A673 (cell line): ENCODE data around the gene ZNF208. TPM values are rescaled to one million over a fixed set of nuclear protein-coding genes. Genes with fewer than 3 reads are reported as not detected.
"Not testable (repeated sequence)": the region's sequence is repeated elsewhere in the genome, so short reads cannot be mapped to it uniquely, and the experiment has no call there.

Source experiments
- BruUV-seq: library from RNA; stranded (reverse); fragments of 400-500 nt; replicated peaks from 2 replicates; lab custom pipeline; 2021; lab: Mats Ljungman, UMichigan
- CTCF ChIA-PET: fragments of 300-600 bp; sonication (Branson Sonifier 250); formaldehyde crosslinking; loops from one replicate; lab custom pipeline; 2022; ENCODE audit warnings: antibody characterized with exemption; lab: Charles Lee
- POLR2A ChIA-PET: fragments of 300-600 bp; sonication (Branson Sonifier 250); formaldehyde crosslinking; loops from one replicate; lab custom pipeline; 2022; ENCODE audit warnings: antibody characterized with exemption; ENCODE audit not compliant: low non-redundant PET; lab: Charles Lee
- DNase-seq: peaks from one replicate; pipeline ENCODE4 v3.0.0-alpha.2; 2015; ENCODE audit warnings: low spot score
- H3K27ac ChIP-seq: fragments of 200-600 bp; sonication (generic); 2 replicates; pipeline ENCODE4 v1.5.1; 2016; ENCODE audit warnings: mixed run types, low read depth, mild to moderate bottlenecking, mixed read lengths, antibody characterized with exemption, low read length; ENCODE audit not compliant: poor library complexity, severe bottlenecking
- H3K27me3 ChIP-seq: fragments of 200-600 bp; sonication (generic); replicated peaks from 2 replicates; pipeline ENCODE4 v1.6.1; 2017; ENCODE audit warnings: mixed run types, low read depth, mild to moderate bottlenecking, mixed read lengths, antibody characterized with exemption, low read length; ENCODE audit not compliant: insufficient read depth, poor library complexity
- H3K36me3 ChIP-seq: fragments of 200-600 bp; sonication (generic); 2 replicates; pipeline ENCODE4 v1.6.1; 2016; ENCODE audit warnings: mixed run types, mild to moderate bottlenecking, mixed read lengths, antibody characterized with exemption, low read length; ENCODE audit not compliant: insufficient read depth, poor library complexity, severe bottlenecking
- H3K4me1 ChIP-seq: fragments of 200-600 bp; sonication (generic); 2 replicates; pipeline ENCODE4 v1.6.1; 2017; ENCODE audit warnings: mixed run types, mild to moderate bottlenecking, mixed read lengths, antibody characterized with exemption, low read length; ENCODE audit not compliant: insufficient read depth, poor library complexity, severe bottlenecking
- H3K4me3 ChIP-seq: fragments of 200-600 bp; sonication (generic); 2 replicates; pipeline ENCODE4 v1.5.1; 2016; ENCODE audit warnings: low read depth, mixed run types, mild to moderate bottlenecking, mixed read lengths, low read length; ENCODE audit not compliant: poor library complexity, severe bottlenecking
- H3K9me3 ChIP-seq: fragments of 200-600 bp; sonication (generic); 2 replicates; pipeline ENCODE4 v1.6.1; 2016; ENCODE audit warnings: mixed run types, low read depth, mild to moderate bottlenecking, mixed read lengths, antibody characterized with exemption, low read length; ENCODE audit not compliant: poor library complexity, severe bottlenecking
- EZH2 ChIP-seq: fragments of 200-600 bp; sonication (generic); IDR thresholded peaks from 2 replicates; pipeline ENCODE4 v1.6.1; 2017; ENCODE audit warnings: borderline replicate concordance, low read depth, mild to moderate bottlenecking, mixed read lengths, antibody characterized with exemption, low read length; ENCODE audit not compliant: poor library complexity, severe bottlenecking
- intact Hi-C: fragments of 100-400 bp; cut with micrococcal nuclease; formaldehyde crosslinking; loops from one replicate; pipeline ENCODE4 v1.10.0; 2022; ENCODE audit not compliant: unreplicated experiment
- total RNA-seq: library from RNA; stranded (reverse); gene quantifications from 2 replicates; pipeline ENCODE4 v1.2.3, GENCODE V29; 2021
- TF ChIP-seq, protein P1 (sequence below): fragments of 300-800, 200-600 bp; sonication (generic); conservative IDR thresholded peaks from 2 replicates; pipeline ENCODE4 v1.5.1; 2017; ENCODE audit warnings: low read depth, mild to moderate bottlenecking, antibody characterized with exemption, low read length, moderate library complexity, mixed read lengths

ZNF208 gene
- total RNA-seq, 1 experiment from 2014 or later = not detected

DNA sequence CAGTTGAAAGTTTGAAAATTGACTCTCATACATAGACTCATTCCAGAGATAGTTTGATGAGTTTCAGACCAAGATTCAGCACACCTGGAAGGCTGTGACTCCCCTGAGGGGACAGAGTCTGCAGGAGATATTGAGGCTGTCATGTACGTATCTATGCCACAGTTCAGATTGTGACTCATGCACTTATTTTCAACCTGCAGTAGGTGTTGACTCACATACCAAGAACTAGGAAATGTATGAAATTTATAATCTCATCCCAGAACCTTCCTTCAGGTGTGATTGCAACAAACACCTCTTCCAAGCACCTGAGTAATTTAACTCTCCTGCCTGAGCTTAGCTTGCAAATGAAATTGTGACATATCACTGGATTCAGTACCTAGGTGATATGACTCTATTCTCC, 110.3 kb downstream of the ZNF208 start:
- intact Hi-C loops = no loop called here
- Histone ChIP-seq H3K27ac (no peak overlapping the region), H3K4me1 (no peaks in the 10 kb centered on the region), H3K36me3 (no peaks in the 10 kb centered on the region), H3K27me3 (no peaks in the 10 kb centered on the region), H3K4me3 (no peak overlapping the region), H3K9me3 (peaks cover 27% of the 10 kb centered on the region)
- ChIA-PET CTCF (no interaction called here), POLR2A (no interaction called here)
- DNase-seq = no peak
- BruUV-seq = no TSS peak
- TF ChIP-seq, protein P1, sequence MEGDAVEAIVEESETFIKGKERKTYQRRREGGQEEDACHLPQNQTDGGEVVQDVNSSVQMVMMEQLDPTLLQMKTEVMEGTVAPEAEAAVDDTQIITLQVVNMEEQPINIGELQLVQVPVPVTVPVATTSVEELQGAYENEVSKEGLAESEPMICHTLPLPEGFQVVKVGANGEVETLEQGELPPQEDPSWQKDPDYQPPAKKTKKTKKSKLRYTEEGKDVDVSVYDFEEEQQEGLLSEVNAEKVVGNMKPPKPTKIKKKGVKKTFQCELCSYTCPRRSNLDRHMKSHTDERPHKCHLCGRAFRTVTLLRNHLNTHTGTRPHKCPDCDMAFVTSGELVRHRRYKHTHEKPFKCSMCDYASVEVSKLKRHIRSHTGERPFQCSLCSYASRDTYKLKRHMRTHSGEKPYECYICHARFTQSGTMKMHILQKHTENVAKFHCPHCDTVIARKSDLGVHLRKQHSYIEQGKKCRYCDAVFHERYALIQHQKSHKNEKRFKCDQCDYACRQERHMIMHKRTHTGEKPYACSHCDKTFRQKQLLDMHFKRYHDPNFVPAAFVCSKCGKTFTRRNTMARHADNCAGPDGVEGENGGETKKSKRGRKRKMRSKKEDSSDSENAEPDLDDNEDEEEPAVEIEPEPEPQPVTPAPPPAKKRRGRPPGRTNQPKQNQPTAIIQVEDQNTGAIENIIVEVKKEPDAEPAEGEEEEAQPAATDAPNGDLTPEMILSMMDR = no peak
- no peak for TF ChIP-seq EZH2

DNA sequence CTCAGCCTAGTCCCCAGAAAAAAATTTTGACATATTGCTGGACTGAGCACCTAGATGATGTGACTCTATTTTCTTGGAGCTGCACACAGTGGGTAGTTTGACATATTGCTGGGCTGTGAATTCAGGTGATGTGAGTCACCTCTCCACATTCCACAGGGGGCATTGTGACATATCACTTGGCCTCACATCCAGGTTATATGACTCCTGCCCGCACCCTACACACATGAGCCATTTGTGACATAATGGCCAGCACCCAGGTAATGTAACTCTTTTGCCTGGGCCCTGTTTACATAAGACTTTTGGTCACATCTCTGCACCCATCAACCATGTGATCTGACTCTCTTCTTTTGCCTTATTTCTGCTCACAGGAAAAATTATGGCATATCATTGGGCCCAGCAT, 119.7 kb downstream of the ZNF208 start:
- Histone ChIP-seq H3K4me1 (no peaks in the 10 kb centered on the region), H3K4me3 (no peak overlapping the region), H3K36me3 (no peaks in the 10 kb centered on the region), H3K9me3 (peaks cover 22% of the 10 kb centered on the region), H3K27ac (no peak overlapping the region), H3K27me3 (no peaks in the 10 kb centered on the region)
- CTCF ChIA-PET = no interaction called here
- TF ChIP-seq EZH2 = no peak
- TF ChIP-seq, protein P1 = no peak
- intact Hi-C loops = no loop called here
- POLR2A ChIA-PET = no interaction called here
- DNase-seq = no peak
- BruUV-seq = no TSS peak

DNA sequence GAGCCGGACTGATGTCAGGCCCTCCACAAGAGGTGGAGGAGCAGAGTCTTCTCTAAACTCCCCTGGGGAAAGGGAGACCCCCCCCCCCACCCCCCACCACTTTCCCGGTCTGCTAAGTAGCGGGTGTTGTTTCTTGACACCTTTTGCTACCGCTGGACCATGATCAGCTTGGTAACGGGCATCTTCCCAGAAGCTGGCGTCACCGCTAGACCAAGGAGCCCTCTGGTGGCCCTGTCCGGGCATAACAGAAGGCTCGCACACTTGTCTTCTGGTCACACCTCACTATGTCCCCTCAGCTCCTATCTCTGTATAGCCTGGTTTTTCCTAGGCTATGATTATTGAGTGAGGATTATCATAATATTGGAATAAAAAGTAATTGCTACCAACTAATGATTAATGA, 120.7 kb downstream of the ZNF208 start:
- BruUV-seq, POLR2A ChIA-PET: not testable (repeated sequence)

DNA sequence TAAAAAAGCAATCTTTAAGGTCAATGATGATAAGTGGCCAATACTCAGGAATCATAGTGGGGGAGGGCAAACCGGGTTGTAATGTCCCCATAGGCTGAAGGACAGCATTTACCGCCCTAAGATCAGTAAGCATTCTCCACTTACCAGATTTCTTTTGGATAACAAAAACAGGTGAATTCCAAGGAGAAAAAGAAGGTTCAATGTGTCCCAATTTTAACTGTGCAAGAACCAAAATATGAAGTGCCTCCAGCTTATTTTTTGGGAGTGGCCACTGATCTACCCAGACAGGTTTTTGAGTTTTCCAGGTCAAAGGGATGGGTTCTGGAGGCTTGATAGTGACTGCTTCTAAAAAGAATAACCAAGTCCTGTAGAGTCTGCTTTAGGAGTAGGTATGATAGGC, 125.2 kb downstream of the ZNF208 start:
- H3K9me3 ChIP-seq, H3K27me3 ChIP-seq, DNase-seq, H3K4me1 ChIP-seq, BruUV-seq, H3K36me3 ChIP-seq, POLR2A ChIA-PET, H3K27ac ChIP-seq, H3K4me3 ChIP-seq, intact Hi-C loops, CTCF ChIA-PET: not testable (repeated sequence)

More for the DNA sequence above, 120.7 kb downstream of the ZNF208 start:
- H3K4me1 ChIP-seq, H3K4me3 ChIP-seq, intact Hi-C loops, DNase-seq, CTCF ChIA-PET, H3K27ac ChIP-seq, H3K27me3 ChIP-seq, H3K36me3 ChIP-seq: not testable (repeated sequence)
- peaks cover 22% of the 10 kb centered on the region for H3K9me3 ChIP-seq
- TF ChIP-seq, protein P1 = 0 out of 2 replicates have a peak, but pooled peaks have one; percentile 11

DNA sequence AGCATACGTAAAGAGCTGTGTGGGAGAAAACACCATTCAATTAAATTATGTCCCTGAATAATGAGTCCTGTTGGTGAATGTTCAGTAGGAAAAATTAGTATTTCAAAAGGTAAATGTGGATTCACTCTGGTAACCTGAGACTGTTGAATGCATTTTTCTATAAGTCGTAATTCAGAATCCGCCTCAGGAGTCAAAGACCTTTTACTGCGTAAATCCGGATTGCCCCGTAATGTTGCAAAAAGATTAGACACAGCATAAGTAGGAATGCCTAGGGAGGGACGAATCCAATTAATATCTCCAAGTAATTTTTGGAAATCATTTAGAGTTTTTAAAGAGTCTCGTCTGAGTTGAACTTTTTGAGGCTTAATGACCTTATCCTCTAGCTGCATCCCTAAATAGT, 126.0 kb downstream of the ZNF208 start:
- H3K9me3 ChIP-seq, H3K4me3 ChIP-seq, H3K27ac ChIP-seq, DNase-seq, H3K36me3 ChIP-seq, CTCF ChIA-PET, intact Hi-C loops, H3K27me3 ChIP-seq, H3K4me1 ChIP-seq, POLR2A ChIA-PET, BruUV-seq: not testable (repeated sequence)
